Measurements from ENCODE around the gene CTAGE8.
"Not testable (repeated sequence)": the region's sequence is repeated elsewhere in the genome, so short reads cannot be mapped to it uniquely, and the experiment has no call there.

The CTAGE8 gene

DNA sequence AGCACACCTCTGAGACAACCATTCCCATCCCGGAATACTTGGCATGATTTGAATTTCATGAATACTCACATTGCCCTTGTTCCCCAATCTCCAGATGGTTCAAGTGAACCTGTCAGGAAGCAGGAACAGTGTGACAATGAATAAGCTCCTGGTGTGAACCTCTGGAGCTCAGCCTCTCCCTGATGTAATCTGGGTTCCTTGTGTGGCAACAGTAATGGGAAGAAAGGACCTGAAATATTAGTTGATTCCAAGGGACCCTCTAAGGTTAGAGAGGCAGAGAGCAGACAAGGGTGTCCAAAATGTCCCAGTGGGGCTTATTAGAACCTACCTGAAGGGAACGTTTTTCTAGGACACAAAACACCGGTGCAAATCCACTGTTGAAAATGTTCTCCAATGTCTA is 13.0 kb downstream of the CTAGE8 start:
- no peak for ATAC-seq (ENCODE audit: low read depth)
- H3K27ac ChIP-seq (ENCODE audit: poor library complexity, severe bottlenecking), result no peak overlapping the region

DNA sequence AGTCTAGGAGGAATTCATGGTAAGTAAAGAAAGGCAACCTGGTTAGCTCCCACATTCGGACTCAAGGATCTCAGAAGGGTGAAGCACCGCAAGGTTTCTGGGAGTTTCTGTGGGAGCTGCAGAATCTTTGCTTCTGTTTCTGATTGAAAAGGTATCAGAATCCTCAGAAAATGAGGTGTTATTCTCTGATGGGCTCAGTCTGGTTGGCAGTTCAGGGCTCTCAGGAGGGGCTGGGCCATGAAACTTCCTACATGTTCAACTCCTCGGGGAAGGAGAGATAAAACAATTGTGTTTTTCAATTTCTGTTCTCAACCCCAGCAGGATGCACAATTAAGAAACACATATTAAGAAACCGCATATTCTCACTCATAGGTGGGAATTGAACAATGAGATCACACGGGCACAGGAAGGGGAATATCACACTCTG is 13.6 kb downstream of the CTAGE8 start:
- H3K27me3 ChIP-seq (ENCODE audit: insufficient read depth, poor library complexity, severe bottlenecking), result no peaks in the 10 kb centered on the region
- ATAC-seq (ENCODE audit: low read depth), result no peak
- TF ChIP-seq, protein P1, sequence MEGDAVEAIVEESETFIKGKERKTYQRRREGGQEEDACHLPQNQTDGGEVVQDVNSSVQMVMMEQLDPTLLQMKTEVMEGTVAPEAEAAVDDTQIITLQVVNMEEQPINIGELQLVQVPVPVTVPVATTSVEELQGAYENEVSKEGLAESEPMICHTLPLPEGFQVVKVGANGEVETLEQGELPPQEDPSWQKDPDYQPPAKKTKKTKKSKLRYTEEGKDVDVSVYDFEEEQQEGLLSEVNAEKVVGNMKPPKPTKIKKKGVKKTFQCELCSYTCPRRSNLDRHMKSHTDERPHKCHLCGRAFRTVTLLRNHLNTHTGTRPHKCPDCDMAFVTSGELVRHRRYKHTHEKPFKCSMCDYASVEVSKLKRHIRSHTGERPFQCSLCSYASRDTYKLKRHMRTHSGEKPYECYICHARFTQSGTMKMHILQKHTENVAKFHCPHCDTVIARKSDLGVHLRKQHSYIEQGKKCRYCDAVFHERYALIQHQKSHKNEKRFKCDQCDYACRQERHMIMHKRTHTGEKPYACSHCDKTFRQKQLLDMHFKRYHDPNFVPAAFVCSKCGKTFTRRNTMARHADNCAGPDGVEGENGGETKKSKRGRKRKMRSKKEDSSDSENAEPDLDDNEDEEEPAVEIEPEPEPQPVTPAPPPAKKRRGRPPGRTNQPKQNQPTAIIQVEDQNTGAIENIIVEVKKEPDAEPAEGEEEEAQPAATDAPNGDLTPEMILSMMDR (IDR thresholded peaks at IDR 0.05; ENCODE audit: poor library complexity, severe bottlenecking), result no peak
- H3K4me1 ChIP-seq (ENCODE audit: insufficient read depth, poor library complexity, severe bottlenecking), result no peaks in the 10 kb centered on the region
- H3K4me3 ChIP-seq (ENCODE audit: severe bottlenecking), result no peak overlapping the region
- H3K27ac ChIP-seq (ENCODE audit: poor library complexity, severe bottlenecking), result no peak overlapping the region
- no peaks in the 10 kb centered on the region for H3K9me3 ChIP-seq (ENCODE audit: severe bottlenecking)
- peak; percentile 21 for DNase-seq (ENCODE audit: low spot score)
- no peaks in the 10 kb centered on the region for H3K36me3 ChIP-seq (ENCODE audit: low read depth)

More for the DNA sequence above, 13.0 kb downstream of the CTAGE8 start:
- TF ChIP-seq, protein P1 (IDR thresholded peaks at IDR 0.05; ENCODE audit: poor library complexity, severe bottlenecking), result no peak
- no peak overlapping the region for H3K4me3 ChIP-seq (ENCODE audit: severe bottlenecking)
- no peak for DNase-seq (ENCODE audit: low spot score)
- no peaks in the 10 kb centered on the region for H3K36me3 ChIP-seq (ENCODE audit: low read depth)
- H3K27me3 ChIP-seq (ENCODE audit: insufficient read depth, poor library complexity, severe bottlenecking), result no peaks in the 10 kb centered on the region
- H3K9me3 ChIP-seq (ENCODE audit: severe bottlenecking), result no peaks in the 10 kb centered on the region
- no peaks in the 10 kb centered on the region for H3K4me1 ChIP-seq (ENCODE audit: insufficient read depth, poor library complexity, severe bottlenecking)

DNA sequence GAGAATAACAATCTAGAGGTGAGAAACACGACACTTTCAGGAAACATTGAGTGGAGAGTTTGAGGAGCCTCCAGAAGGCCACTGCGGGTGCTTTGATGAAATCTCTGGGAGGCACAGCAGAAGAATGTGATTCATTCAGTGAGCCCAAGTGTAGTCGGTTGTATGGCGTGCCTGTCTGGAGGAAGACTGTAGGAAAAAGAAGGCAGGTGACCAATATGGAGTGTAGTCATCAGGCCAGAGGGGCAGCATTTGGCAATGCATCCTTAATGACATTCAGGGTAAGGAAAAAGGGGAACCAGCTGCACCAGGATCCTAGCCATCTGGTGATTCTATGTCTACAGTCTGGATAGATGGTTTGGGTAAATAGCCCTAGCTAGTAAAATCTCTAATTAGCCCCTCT is 16.8 kb downstream of the CTAGE8 start:
- not testable (repeated sequence) for H3K4me1 ChIP-seq (ENCODE audit: insufficient read depth, poor library complexity, severe bottlenecking); H3K27me3 ChIP-seq (ENCODE audit: insufficient read depth, poor library complexity, severe bottlenecking); ATAC-seq (ENCODE audit: low read depth); H3K9me3 ChIP-seq (ENCODE audit: severe bottlenecking); H3K36me3 ChIP-seq (ENCODE audit: low read depth); DNase-seq (ENCODE audit: low spot score); H3K4me3 ChIP-seq (ENCODE audit: severe bottlenecking); H3K27ac ChIP-seq (ENCODE audit: poor library complexity, severe bottlenecking)

DNA sequence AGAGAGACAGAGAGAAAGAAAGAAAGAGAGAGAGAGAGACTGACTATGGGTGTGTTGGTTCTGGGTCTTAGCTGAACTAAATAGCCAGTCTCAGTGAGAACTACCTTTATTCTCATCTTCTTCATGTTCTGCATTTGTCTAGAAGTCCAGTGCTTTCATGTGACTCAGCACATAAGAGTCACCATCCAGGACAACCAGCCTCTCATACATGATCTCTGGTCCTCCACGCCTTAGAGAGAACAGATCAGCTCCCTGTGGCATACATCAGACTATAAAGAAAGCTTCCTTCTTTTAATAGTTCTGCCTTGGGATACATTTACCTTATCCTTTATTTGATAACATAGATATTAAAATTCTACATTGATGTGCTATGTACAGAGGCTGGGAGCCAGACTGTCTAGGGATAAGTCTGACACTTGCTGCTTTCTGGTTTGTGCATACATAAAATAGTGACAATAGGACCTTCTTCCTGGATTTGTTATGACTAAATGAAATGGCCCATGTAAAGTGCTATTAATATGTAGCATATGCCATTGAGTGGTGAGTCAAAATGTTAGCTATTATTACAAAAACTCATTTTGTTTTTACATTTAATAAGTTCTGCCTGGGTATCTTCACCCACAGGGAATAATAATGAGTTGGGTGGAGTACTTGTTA is 21.3 kb downstream of the CTAGE8 start:
- H3K4me3 ChIP-seq (ENCODE audit: severe bottlenecking); H3K27me3 ChIP-seq (ENCODE audit: insufficient read depth, poor library complexity, severe bottlenecking); H3K36me3 ChIP-seq (ENCODE audit: low read depth); H3K9me3 ChIP-seq (ENCODE audit: severe bottlenecking); DNase-seq (ENCODE audit: low spot score); H3K27ac ChIP-seq (ENCODE audit: poor library complexity, severe bottlenecking); H3K4me1 ChIP-seq (ENCODE audit: insufficient read depth, poor library complexity, severe bottlenecking): not testable (repeated sequence)
- ATAC-seq (ENCODE audit: low read depth), result peak; percentile 31; the same call in 1 of the 3 replicates

DNA sequence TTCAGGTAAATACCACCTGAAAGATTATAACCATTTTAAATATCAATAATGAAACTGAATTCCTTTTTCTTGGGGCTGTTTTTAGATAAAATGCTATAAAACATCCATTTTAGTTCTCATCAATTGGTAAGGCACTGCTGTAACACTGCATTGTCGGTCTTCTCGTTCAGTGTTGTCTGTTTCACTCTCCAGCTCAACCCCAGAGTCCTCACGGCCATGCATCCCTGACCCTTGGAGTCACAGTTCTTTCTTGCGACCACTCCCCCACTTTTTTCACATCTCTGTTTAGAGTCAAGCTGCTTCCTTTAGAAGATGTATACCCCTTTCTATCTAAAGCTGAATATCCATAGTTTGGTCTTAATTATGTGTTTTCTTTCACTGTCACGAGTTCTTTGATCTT is 22.1 kb downstream of the CTAGE8 start:
- H3K36me3 ChIP-seq (ENCODE audit: low read depth); H3K27me3 ChIP-seq (ENCODE audit: insufficient read depth, poor library complexity, severe bottlenecking); H3K4me1 ChIP-seq (ENCODE audit: insufficient read depth, poor library complexity, severe bottlenecking); H3K4me3 ChIP-seq (ENCODE audit: severe bottlenecking); H3K27ac ChIP-seq (ENCODE audit: poor library complexity, severe bottlenecking); DNase-seq (ENCODE audit: low spot score); H3K9me3 ChIP-seq (ENCODE audit: severe bottlenecking); ATAC-seq (ENCODE audit: low read depth): not testable (repeated sequence)

DNA sequence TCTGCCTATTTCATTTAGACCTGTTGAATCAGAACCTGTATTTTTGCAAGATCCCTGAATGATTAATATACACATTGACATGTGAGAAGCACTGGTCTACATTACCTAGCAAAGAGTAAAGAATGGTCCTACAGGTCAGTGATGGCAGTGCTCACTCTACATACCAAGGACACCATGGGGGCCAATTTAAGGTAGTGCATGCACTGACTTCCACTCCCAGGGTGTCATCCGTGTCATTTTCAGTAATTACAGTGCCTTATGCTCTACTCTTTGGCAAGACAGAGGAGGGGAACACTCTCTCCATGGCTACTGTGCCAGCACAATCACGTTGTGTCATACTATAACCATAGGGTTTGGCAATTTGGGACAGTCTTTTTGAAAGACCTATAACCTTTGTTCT is 23.7 kb downstream of the CTAGE8 start:
- ATAC-seq (ENCODE audit: low read depth), result peak; percentile 43; the same call in 1 of the 3 replicates
- not testable (repeated sequence) for H3K4me1 ChIP-seq (ENCODE audit: insufficient read depth, poor library complexity, severe bottlenecking); H3K27me3 ChIP-seq (ENCODE audit: insufficient read depth, poor library complexity, severe bottlenecking); H3K9me3 ChIP-seq (ENCODE audit: severe bottlenecking); DNase-seq (ENCODE audit: low spot score); H3K4me3 ChIP-seq (ENCODE audit: severe bottlenecking); H3K27ac ChIP-seq (ENCODE audit: poor library complexity, severe bottlenecking); H3K36me3 ChIP-seq (ENCODE audit: low read depth)

DNA sequence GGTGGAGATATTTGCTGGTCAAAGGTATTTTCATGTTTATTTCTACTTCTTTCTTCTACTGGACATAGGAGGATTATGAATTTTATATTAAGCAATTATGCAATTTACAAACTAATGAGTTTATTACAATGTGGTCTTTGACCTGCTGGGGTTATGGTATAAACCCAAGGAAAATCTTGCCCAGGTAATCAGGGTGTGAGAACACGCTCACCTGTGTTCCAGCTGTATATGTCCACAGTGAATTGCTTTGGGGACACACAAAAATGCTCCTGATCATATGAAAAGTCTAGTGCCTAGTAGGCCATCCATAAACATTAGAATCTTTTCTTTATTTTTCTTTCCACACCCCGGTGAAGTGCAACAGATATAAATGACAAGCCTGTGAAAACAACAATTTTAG is 29.7 kb downstream of the CTAGE8 start, which contains the start of gene OR2A42:
OR2A42 (minus strand) TSS at position 241 of the 400 bp plus-strand sequence. CDS start 6,762 bp downstream, outside the sequence.
- H3K36me3 ChIP-seq (ENCODE audit: low read depth); H3K27ac ChIP-seq (ENCODE audit: poor library complexity, severe bottlenecking); H3K9me3 ChIP-seq (ENCODE audit: severe bottlenecking); H3K4me1 ChIP-seq (ENCODE audit: insufficient read depth, poor library complexity, severe bottlenecking); H3K4me3 ChIP-seq (ENCODE audit: severe bottlenecking); H3K27me3 ChIP-seq (ENCODE audit: insufficient read depth, poor library complexity, severe bottlenecking); ATAC-seq (ENCODE audit: low read depth); DNase-seq (ENCODE audit: low spot score): not testable (repeated sequence)

DNA sequence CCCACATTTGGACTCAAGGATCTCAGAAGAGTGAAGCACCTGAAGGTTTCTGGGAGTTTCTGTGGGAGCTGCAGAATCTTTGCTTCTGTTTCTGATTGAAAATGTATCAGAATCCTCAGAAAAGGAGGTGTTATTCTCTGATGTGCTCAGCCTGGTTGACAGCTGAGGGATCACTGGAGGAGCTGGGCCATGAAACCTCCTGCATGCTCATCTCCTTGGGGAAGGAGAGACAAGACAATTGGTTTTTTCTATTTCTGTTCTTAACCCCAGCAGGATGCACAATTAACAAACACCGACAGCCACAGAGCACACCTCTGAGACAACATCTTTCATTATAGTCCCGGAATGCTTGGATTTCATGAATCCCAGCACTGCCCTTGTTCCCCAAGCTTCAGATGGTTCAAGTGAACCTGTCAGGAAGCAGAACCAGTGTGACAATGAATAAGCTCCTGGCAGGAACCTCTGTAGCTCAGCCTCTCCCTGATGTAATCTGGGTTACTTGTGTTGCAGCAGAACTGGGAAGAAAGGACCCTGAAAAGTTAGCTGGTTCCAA is 30.5 kb downstream of the CTAGE8 start:
- H3K27me3 ChIP-seq (ENCODE audit: insufficient read depth, poor library complexity, severe bottlenecking); H3K36me3 ChIP-seq (ENCODE audit: low read depth); H3K4me3 ChIP-seq (ENCODE audit: severe bottlenecking); H3K27ac ChIP-seq (ENCODE audit: poor library complexity, severe bottlenecking); ATAC-seq (ENCODE audit: low read depth); DNase-seq (ENCODE audit: low spot score); H3K9me3 ChIP-seq (ENCODE audit: severe bottlenecking); H3K4me1 ChIP-seq (ENCODE audit: insufficient read depth, poor library complexity, severe bottlenecking): not testable (repeated sequence)

DNA sequence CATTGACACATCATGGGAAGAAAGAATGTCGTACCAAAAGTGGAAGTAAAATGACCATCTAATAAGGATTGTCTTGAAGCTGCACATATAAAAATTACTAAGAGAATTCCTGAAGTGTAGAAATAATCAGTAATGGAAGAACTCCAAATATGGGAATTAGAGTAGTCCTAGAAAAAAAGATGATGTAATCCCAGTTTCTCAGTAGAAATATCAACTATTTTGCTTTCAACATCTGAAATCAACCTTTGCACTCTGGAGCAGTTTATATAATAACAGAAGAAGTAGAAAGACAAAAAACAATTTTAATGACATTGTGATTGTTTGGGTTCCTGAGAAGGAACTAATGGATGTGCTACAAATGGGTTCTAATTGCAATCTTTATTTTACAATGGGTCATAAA is 36.0 kb downstream of the CTAGE8 start:
- not testable (repeated sequence) for H3K36me3 ChIP-seq (ENCODE audit: low read depth); H3K4me1 ChIP-seq (ENCODE audit: insufficient read depth, poor library complexity, severe bottlenecking); H3K9me3 ChIP-seq (ENCODE audit: severe bottlenecking); H3K27me3 ChIP-seq (ENCODE audit: insufficient read depth, poor library complexity, severe bottlenecking); DNase-seq (ENCODE audit: low spot score); H3K27ac ChIP-seq (ENCODE audit: poor library complexity, severe bottlenecking); H3K4me3 ChIP-seq (ENCODE audit: severe bottlenecking)
- 0 out of 3 replicates have a peak, but pooled peaks have one; percentile 6 for ATAC-seq (ENCODE audit: low read depth)

DNA sequence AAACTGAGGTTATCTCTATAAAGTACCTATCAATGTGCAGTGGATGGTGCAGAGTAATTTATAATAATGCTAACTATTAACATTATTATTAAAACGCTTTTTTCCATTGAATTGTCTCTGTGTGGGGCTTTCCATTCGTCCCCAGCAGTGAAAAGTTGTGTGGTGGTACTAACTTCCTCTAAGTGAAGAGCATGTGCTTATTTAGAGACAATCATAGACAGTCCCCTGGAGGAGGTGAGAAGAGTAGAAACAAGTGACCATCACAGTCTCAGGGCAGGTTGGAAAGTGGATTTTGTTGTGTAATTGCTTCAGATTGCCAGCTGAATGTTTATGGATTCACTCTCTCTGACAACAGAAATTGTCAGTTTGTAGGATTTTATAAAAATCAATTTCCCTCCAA is 38.1 kb downstream of the CTAGE8 start:
- ATAC-seq (ENCODE audit: low read depth); H3K27ac ChIP-seq (ENCODE audit: poor library complexity, severe bottlenecking); H3K4me3 ChIP-seq (ENCODE audit: severe bottlenecking); H3K36me3 ChIP-seq (ENCODE audit: low read depth); H3K27me3 ChIP-seq (ENCODE audit: insufficient read depth, poor library complexity, severe bottlenecking); H3K9me3 ChIP-seq (ENCODE audit: severe bottlenecking); H3K4me1 ChIP-seq (ENCODE audit: insufficient read depth, poor library complexity, severe bottlenecking); DNase-seq (ENCODE audit: low spot score): not testable (repeated sequence)

All from RWPE2 (cell line).